Stimulated activated CD4-positive, alpha-beta T cell treated with anti-CD3 and anti-CD28 coated beads, Interleukin-12 subunit alpha, Interleukin-12 subunit beta, amount 100 ng/mL, for 24 hours (primary cell): Measurements from ENCODE around the gene OLIG1.

Experiments used
- DNase-seq, 2 experiments: peaks; one replicate each; pipeline ENCODE4 v3.0.0-alpha.2; 2020; ENCODE audit warnings: low read depth in 2 of 2

Gene OLIG1

DNA sequence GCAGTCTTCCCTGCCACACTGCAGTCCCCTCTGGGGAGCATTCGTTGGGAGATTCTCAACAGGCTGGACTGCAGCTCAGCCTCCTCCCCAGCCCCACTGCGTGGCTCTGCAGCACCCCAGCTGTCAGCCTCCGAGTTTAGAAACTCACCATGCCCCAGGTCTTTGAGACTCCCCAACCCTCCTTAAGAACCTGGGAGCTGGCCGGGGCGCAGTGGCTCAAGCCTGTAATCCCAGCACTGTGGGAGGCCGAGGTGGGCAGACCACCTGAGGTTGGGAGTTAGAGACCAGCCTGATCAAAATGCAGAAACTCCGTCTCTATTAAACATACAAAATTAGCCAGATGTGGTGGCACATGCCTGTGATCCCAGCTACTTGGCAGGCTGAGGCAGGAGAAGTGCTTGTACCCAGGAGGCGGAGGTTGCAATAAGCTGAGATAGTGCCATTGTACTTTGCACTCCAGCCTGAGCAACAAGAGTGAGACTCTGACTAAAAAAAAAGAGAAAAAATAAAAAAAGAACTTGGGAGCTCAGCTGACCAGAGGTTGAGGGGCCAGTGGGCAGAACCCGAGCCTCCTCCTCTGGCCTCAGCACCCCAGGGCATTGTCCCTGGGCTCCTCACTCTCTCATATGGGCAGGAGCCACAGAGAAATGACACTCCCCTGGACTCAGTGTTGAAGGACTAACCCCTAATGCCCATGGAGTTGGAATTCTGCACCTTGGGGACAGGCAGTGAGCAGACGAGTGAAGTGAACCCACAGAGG lies 38.6 kb upstream of the OLIG1 start:
- DNase-seq, result no peak

DNA sequence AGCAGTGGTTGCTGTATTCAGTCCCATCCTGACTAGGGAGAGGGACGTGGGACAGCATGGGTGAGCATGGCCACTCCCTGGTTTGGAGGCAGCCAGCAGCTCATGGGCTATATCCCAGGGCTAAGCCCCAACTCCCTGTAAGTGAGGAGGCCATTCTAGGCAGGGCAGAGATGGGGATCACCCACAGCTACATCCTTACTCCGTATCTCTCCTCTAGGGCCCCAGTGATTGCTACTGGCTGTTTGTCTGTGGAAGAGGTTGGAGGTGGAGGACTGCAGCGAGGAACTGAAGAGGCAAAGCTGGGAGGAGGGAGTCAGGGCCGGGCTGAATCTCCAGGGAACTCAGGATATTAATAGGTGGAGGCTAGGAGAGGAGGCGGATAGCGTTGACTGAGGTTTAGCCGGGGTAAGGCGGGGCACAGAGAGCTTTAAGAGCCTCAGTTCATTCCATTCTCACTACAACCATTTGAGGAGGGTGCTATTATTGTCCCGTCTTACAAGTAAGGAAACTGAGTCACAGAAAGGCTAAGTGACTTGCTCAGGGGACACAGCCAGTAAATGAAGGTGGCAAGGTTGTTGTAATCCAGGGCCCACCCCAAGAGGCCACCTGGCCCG lies 37.4 kb upstream of the OLIG1 start:
- DNase-seq, result no peak

DNA sequence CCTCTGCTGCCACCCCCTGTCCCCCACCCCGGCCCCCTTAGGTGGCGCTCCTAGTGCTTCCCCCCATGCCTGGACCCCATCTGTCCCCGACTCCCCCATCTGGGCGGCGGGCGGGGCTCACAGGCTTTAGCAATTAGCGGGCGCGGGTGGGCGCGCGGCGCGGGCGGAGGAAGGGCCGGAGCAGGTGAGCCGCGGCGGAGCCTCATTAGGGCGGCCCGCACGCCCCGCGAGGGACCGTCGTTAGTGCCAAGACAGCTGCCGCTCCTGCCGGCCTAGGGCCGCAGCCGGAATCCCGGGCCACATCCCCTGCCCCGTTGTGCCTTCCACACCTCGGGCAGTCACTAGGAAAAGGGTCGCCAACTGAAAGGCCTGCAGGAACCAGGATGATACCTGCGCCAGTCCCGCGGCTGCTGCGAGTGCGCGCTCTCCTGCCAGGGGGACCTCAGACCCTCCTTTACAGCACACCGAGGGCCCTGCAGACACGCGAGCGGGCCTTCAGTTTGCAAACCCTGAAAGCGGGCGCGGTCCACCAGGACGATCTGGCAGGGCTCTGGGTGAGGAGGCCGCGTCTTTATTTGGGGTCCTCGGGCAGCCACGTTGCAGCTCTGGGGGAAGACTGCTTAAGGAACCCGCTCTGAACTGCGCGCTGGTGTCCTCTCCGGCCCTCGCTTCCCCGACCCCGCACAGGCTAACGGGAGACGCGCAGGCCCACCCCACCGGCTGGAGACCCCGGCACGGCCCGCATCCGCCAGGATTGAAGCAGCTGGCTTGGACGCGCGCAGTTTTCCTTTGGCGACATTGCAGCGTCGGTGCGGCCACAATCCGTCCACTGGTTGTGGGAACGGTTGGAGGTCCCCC lies 36.6 kb upstream of the OLIG1 start:
- no peak for DNase-seq

DNA sequence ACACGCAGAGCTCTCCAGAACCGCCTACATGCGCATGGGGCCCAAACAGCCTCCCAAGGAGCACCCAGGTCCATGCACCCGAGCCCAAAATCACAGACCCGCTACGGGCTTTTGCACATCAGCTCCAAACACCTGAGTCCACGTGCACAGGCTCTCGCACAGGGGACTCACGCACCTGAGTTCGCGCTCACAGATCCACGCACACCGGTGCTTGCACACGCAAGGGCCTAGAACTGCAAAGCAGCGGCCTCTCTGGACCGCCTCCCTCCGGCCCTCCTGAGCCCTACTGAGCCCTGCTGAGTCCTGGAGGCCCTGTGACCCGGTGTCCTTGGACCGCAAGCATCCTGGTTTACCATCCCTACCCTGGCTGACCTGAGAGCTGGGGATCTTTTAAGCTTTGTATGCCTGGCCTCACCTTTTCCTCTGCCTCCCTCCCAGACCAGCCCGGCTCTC lies 36.0 kb upstream of the OLIG1 start:
- DNase-seq, result no peak

DNA sequence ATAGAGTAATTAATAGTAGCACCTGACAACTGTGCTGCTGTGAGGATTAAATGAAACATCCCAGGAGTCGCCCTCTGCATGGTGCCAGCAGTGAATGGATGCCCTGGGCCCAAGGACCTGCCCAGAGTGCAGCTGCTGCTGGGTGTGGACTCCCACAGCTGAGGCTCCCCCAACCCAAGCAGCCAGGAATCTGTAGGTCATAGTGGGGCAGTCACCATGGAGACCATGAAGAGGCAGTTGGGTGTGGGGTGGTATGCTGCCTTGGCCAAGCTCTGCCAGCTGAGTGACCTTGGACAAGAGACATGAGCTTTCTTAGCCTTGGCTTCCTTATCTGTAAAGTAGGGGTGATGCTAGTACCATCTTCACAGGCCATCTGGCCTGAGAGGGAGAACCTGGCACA lies 34.8 kb upstream of the OLIG1 start:
- DNase-seq, result no peak

DNA sequence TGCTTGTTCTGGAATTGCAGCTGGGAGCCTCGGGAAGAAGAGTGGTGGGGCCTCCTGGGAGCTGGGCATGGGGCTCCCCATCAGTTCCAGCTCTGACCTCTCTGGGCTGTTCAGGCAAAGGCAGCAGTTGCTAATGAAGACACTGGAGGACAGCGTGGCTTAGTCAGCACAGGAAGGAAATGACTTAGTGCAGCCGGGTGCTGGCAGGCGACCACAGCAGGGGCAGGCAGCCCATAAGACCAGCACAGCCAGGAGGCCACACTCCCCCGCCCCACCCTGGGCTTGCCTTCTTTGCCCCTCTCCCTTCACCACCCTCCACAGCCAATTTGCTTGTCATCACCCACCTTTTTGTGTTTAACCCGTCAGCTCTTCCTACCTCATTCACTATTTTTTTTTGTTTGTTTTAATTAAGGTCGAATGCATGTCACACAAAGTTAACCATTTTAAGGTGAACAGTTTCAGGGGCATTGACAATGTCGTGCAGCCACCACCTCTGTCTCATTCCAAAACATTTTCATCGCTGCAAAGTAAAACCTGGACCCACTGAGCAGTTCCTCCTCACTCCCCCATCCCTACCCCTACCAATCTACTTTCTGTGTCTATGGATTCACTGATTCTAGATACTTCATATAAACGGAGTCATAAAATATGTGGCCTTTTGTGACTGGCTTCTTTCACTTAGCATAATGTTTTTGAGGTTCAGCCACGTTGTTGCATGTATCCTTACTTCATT lies 33.3 kb upstream of the OLIG1 start:
- no peak for DNase-seq

DNA sequence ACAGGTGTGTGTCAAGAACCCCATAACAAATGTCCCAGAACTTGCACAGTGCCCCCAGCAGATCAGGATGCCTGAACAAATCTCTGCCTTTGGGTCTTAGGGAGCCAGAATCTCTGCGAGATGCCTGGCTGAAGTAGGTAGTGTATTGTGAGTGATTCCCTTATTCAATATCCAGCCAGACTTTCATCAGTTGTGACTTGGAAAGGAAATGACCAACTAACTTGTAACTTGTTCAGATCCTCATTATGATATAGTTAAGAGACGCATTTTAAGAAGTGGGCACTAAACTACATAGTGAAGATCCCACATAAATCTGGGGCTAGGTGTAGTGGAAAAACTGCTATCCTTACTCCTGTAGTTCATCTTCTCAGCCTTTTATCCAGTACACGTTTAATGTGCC lies 32.4 kb upstream of the OLIG1 start:
- no peak for DNase-seq

DNA sequence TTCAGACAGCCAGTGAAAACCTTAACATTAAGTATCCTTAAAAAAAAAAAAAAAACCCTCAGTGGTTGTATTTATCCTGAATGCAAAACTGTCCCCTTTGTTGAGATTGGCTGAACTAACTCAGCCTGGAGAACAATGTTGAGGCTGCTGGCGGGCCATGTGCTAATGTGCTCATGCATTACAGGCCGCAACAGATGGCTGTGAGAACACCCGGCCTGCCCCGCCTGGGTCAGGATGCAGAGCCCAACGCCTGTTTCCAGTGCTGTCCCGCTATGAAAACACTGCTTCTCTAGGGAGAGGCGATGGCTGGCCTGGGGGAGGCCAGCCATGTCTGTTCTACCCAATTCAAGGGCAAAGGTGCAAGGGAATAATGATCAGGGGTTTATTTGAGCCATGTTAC lies 30.4 kb upstream of the OLIG1 start:
- DNase-seq, result no peak

DNA sequence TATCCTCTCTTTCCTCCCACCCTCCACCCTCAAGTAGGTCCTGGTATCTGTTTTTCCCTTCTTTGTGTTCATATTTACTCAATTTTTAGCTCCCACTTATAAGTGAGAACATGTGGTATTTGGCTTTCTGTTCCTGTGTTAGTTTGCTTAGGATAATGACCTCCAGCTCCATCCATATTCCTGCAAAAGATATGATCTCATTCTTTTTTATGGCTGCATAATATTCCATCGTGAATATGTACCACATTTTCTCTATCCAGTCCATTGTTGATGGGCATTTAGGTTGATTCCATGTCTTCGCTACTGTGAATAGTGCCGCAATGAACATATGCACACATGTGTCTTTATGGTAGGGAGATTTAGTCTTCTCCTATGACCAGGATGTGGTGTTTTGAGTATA lies 29.7 kb upstream of the OLIG1 start:
- no peak for DNase-seq

DNA sequence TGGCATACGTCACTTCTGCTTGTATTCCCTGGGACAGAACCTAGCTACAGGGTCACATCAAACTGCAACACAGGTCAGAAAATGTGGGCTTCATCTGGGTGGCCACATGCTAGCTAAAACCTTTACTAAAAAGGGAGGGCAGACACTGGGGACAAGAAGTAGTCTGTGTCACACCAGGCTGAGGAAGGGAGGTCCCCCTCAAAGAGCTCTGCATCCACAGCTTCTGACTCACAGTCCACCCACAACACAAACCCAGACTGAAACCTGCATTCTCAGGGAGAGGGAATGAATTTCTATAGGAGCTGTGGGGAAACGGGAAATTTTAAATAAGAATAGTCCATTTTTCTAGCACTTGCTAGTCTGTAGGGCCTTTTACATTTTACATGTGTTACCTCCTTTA lies 28.0 kb upstream of the OLIG1 start:
- no peak for DNase-seq

DNA sequence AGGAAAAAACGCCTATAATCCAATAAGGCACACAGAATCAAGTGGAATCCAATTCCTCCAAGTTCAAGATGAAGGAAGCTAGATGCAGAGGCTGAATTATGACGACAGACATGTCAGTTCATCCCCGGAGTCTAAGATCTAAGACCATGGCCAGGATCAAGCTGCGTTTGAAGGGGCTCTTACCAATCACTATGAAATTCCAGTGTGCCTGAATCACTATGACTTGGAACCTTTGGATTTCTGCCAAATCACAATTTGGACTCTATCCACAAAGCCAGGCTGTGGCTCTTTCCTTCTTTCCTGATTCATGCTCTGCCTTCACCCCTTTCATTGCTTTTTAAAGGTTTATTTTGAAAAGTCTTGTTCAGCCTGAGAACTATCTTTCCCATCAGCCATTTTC lies 27.1 kb upstream of the OLIG1 start:
- no peak for DNase-seq

DNA sequence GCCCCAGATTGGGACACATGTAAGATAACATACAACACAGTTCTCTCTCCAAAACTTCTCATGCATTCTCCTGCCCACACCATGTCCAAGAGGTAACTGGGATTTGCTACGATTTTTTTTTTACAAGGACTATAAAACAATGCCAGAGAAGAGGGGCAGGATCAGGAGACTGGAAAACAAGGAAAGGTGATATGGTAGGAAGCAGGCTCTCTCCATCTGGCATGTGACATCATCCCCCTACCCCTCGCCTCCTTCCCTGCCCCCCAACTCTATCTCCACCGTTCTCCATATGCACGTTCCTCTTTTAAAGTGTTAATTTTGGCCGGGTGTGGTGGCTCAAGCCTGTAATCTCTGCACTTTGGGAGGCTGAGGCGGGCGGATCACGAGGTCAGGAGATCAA lies 23.5 kb upstream of the OLIG1 start:
- DNase-seq, result no peak

DNA sequence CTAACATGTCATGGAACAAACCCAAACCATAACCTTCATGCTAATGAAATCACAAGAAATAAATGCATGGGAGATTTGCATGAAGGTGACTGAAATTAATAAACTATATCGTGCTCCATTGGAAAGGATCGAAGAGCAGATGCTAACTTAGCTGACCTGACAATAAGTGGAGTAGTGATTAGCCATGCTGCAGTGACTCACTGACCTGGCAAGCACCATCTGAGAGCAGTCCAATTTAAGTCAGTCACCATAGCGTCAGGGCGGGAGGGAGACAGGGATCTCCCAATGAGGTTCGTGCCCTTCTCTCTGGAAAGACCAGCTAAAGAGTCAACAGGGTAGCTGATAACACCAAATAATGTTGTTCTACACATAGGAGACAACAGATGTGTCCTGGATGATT lies 22.7 kb upstream of the OLIG1 start:
- no peak for DNase-seq

DNA sequence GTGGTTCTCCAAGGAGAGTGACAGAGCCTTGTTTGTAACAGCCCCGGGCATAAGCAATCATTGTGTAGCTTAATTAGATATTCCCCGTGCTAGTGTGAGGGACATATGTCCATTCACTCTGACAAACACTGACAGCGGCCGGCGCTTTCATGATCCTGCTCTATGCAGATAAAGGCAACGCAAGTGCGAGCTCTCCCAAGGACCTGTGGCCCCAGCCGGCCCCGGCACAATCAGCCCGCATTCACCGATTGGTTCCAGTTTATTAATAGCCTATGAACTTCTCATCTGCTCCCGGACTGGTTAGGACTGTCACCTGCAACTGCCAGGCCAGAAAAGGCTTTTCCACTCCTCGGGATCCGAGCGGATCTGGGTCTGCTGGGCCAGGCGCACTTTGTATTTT lies 18.0 kb upstream of the OLIG1 start:
- DNase-seq, result no peak

DNA sequence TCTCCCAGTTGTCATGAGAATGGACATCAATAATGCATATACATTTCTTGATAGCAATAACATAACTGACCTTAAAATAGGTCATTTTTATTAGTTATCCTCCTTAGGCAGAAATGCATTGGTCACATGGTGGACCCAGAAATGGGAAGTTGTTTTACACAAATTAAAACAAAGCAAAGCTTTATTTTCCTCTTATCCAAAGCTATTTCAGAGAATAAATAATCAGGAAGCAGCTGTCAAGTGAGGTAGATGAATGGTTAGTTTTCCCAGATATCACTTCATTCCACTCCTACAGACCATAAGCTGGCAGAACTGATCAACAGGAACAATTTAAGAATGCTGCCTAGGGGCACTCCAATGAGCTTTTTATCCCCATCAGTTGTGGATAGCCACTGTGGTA lies 16.0 kb upstream of the OLIG1 start:
- DNase-seq, result no peak

DNA sequence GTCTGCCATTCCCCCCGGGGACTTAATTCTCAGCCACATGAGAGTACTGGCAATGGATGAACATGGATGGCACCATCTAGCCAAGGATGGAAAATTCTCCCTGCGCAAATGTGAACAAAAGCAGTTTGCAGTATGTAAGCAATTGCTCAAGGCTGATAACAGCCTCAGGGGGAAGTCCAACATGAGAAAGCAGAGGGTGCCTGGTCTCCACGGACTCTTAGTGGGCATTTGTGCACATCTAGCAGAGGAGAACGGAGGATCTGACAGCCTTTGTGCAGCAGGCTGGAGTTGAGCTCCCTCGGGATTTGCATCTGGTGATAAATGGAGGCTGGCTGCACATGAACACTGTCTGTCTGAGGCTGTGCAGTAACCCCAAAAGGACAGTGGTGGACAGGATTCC lies 13.9 kb upstream of the OLIG1 start:
- no peak for DNase-seq

DNA sequence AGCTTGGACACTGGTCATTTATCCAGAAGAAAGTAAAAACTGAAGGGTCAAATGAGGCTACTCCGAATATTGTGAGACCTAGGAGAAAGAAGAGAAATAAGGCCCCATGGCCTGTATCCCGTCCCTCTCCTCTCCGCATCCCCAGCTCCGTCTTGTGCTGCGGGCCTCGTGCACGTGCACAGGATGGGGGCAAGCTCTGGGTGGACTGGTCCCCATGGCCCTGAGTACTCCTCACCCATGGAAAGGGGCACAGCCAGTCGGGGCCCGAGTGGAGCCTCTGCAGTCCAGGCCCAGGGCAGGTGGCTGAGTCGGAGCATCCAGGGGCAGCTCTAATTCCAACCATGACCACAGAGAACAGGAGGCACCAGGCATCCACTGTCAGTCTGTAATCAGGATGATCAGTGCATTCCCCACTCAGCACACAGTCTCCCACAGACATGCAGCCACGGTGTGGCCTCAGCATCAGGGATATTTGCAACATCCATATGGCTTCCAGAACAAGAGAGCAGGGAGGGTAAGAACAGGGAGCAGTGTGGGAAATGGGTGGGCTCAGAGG lies 12.5 kb upstream of the OLIG1 start:
- DNase-seq, result no peak

DNA sequence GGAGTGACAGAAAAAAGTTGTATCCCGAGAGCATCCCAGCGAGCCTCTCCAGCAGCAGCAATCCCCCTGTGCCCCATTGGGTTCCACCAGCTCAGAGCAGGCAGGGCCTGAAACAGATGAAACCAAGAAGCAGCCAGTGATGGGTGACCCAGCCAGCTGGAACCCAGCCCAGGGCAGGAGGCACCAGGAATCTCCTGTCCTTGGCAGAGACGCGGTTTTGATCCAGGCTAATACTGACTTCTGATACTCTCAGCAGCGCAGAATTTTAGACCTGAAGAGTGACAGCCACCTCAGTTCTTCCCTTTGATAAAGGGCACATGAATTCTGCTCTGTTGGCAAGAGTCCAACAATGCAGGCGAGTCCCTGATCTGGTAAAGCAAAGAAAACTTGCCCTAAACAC lies 11.4 kb upstream of the OLIG1 start:
- no peak for DNase-seq

DNA sequence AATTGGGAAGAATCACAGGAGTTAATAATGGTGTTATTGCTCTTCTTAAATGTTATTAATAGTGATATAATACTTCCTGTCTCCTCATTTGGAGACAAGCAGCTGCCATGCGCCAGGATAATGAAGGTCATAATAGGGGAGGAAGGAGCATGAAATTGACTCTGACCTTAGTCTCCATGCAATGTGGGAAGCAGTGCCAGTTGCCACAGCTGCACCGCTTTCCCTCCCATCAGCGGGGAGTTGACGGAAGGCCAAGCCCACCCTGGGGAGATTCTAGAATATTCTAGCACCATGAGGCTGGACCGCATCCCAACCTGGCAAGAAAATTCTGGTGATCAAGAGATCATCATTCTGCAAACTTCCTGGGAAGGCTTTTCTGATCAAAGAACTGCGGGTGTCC lies 11.0 kb upstream of the OLIG1 start:
- no peak for DNase-seq

DNA sequence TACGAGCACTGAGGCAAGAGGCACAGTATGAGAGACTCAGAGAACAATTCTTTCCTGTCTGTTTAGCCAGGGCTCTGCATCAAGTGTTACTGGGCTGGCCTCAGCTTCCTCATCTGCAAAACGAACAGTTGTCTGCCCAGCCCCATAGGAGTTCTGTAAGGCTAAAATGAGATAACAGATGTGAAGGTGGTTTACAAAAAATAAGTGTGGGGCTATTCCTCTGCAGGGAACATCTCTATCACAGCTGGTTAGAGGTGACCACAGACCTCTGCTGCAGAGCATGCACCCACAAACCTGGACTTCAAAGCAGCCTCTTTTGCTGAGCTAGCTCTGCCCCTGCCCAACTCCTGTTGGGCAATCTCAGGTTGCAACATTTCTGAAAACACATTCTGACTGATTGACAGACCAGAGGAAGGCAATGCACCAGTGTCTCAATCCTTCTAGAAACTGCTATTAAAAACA lies 10.5 kb upstream of the OLIG1 start:
- no peak for DNase-seq

DNA sequence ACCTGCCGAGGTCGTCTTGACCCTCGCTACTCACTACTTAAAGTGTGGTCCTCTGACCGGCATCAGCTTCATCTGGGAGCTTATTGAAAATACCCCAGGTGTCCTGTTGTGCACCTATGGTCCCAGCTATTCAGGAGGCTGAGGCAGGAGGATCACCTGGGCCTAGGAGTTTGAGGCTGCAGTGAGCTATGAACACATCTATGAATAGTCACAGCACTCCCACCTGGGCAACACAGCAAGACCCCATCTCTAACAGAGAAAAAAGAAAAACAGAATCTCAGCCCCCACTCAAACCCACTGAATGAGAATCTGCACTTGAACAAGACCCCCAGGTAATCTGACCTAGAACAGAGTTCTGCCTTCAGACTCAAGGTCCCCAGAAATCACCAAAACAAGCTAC lies 8.7 kb upstream of the OLIG1 start:
- no peak for DNase-seq

DNA sequence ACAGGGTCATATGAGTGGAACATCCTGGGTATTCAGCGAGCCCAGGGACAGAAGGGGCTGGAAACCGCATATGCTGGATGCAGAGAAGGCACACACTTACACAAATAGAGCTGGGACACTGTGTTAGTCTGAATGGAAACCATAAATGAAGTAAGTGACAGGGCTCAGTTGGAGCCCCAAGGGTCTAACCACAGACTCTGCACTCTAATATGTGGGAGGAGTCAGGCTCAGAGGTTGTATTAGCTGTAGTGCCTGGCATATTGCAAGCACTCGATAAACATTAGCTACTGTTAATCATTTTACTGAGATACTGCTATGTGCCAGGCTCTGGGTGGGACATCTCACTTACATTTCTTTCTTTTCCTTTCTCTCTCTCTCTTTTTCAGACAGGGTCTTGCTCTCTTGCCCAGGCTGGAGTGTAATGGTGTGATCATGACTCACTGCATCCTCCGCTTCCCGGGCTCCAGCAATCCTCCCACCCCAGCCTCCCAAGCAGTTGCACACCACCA lies 6.5 kb upstream of the OLIG1 start:
- no peak for DNase-seq
